NCI-H82 treated with DMSO at 0.1 percent for 48 hours (cell line): Measurements from ENCODE around the gene FAM13A.

ENCODE experiments used
- DNase-seq: peaks from one replicate; lab custom pipeline; 2025; ENCODE audit not compliant: unreplicated experiment; lab: John Stamatoyannopoulos, UW

FAM13A gene

GRCh38 chr4:88729146-88729760, 327.7 kb downstream of the FAM13A start:
- no peak for DNase-seq

GRCh38 chr4:88728146-88728545, 328.8 kb downstream of the FAM13A start:
- no peak for DNase-seq

DNA sequence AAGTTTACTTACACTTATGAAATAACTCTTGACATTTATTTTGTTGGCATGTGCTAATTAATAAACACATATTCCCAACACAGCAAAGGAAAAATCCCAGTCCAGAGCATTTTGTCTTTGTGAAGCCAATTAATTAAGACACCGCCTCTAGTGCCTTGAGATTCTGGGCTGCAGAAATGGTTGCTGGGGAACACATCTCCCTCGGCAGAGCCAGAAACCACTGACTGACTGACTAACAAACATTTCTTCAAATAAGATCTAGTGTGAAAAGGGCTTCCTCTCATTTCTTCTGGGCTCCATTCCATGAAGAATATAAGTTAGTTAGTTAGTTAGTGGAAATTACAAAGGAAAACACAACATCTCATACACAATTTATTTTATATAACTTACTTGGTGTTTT, 331.0 kb downstream of the FAM13A start:
- DNase-seq, result no peak

- DNase-seq, result no peak
These were observed 331.8 kb downstream of the FAM13A start for GRCh38 chr4:88725143-88725542.

DNA sequence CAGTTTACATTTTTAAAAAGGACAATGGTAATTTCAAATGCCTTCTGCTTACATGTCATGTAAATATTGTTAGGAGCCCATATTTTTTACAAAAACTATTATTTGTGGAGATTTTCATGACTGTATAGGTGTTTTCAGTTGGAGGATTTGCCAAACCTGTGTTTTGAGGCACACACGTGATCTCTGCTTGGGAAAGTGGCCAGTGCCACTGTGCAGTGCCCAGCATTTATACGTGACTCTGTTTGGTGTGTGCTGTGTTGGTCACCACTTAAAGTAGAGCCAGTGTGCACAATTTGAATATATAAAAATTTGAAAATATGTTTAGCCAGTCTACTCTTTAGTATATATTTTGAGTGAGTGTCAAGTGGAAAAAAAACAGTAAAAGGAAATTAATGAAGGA, 332.6 kb downstream of the FAM13A start:
- no peak for DNase-seq

DNA sequence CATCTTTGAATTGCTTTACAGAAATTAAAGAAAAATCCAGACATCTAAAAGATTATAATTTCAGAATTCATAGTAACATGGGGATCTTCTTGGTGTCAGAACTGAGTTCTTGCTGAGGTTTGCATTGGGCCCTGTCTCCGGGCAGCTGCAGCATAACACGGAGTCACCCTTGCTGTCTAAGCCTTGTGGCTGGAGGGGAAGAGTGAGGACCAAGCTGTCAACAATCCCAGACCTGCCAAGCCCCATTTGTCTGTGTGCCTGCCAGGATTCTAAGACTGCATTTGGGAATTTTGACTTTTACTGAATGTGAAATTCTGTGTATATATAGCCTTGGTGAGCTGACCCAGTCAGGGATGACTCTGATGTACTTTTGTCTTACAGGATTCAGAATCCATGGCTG, 334.2 kb downstream of the FAM13A start:
- DNase-seq, result no peak

- no peak for DNase-seq
These were observed 334.7 kb downstream of the FAM13A start for GRCh38 chr4:88722276-88722780.

- DNase-seq, result peak; percentile 78
These were observed 336.2 kb downstream of the FAM13A start for GRCh38 chr4:88720451-88721428.

DNA sequence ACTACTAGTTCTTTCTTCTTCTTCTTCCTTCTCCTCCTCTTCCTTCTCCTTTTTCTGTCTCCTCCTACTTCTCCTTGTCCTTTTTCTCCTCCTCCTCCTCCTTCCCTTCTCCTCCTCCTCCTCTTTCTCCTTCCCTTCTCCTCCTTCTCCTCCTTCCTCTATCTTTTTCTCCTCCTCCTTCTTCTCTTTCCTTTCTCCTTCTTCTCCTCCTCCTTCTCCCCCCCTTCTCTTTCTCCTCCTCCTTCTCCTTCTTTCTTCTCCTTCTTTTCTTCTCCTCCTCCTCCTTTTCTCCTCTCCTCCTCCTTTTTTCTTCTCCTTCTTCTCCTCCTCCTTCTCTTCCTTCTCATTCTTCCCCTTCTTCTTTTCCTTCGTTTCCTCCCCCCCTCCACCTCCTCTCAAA, 337.6 kb downstream of the FAM13A start:
- DNase-seq, result no peak

DNA sequence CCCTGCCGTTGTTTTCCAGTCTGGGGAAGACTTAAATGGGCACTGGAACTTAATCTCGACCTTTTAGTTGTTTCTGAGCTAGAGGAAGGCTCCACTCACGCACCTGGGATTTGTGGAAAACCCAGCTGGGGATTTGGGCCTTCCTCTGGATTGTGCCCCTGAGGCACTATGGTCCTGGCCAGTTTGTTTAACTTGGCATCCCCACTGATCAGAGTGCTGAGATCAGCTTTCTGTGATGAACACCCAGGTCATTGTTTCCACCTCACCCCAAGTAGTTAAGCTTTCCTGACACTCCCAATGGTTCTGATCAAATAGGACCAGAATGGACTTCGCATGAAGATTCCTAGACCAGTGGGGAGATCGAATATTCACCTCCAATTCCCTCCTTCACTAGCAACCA, 338.9 kb downstream of the FAM13A start:
- no peak for DNase-seq

GRCh38 chr4:88713782-88714181, 343.2 kb downstream of the FAM13A start:
- no peak for DNase-seq

DNA sequence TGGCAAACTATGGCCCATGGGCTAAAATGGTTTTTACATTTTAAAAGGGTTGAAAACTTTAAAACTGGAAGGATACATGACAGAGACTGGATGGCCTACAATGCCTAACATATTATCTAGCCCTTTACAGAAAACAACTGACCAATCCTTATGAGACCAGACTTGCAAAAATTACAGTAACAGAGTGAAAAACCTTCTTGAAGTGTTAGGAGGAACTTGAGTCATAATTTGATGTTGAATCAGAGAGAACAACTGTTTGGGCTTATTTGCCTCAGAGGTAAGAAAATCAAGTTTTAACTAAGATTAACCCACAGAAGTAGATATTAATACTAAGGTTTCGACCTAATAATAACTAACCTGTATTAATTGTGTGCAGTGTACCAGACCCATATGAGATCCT, 347.0 kb downstream of the FAM13A start:
- no peak for DNase-seq

DNA sequence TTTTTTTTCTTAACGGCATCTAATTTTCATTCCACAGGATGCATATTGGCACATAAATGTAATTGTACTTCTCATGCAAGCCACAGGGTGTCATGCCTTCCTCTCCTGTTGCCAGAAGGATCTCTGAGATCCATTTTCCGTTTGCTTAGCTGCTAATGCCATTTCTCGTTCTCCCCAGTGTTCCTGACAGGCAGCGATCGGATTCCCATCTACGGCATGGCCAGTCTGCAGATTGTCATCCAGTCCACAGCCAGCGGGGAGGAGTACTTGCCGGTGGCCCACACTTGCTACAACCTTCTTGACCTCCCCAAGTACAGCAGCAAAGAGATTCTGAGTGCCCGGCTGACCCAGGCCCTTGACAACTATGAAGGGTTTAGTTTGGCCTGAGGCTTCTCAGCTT, 350.4 kb downstream of the FAM13A start:
- no peak for DNase-seq

- DNase-seq, result no peak
These were observed 351.0 kb downstream of the FAM13A start for GRCh38 chr4:88705805-88706492.

GRCh38 chr4:88705223-88705622, 351.8 kb downstream of the FAM13A start:
- DNase-seq, result no peak

DNA sequence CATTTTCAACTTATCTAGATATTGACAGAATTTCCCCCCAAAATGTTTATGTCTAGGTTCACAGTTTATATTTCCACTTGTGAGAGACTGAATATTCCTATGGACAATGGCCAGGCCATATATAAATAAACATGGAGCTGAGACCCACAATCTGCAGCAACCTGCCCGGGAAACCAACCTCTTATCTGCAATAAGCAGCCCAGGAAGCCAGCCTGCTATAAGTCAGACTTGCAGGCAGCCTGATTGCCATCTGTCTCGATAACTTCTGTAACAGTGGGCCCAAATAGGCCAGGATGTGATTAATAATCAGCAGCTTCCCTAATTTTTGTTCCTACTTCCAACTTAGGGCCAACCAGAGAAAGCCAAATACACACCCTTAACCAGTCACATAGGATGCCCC, 354.2 kb downstream of the FAM13A start:
- DNase-seq, result no peak

DNA sequence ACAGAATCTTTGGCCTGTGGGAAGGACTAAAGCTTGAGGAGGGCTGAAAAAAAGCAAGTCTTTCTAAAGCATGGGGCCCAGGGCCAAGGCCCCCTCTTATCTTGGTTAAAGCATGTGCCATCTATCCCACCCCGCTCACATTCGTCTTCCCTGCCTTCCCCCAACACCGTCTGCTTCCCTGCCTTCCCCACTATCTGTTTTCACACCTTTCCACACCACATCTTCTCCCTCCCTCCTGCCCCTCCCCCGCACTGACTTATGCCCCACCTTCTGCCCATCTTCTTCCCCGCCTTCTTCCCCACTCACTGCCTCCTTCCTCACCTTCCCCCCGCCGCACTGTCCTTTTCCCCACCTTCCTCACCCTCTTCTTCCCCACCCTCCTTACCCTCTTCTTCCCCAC, 358.5 kb downstream of the FAM13A start:
- no peak for DNase-seq

- DNase-seq, result no peak
These were observed 359.2 kb downstream of the FAM13A start, which contains the start of gene NAP1L5 for GRCh38 chr4:88697588-88698329. NAP1L5 (minus strand) TSS chr4:88697829; CDS start chr4:88697754, 75 bp downstream.

GRCh38 chr4:88697141-88697540, 359.8 kb downstream of the FAM13A start:
- no peak for DNase-seq

GRCh38 chr4:88696630-88697029, 360.4 kb downstream of the FAM13A start:
- no peak for DNase-seq

DNA sequence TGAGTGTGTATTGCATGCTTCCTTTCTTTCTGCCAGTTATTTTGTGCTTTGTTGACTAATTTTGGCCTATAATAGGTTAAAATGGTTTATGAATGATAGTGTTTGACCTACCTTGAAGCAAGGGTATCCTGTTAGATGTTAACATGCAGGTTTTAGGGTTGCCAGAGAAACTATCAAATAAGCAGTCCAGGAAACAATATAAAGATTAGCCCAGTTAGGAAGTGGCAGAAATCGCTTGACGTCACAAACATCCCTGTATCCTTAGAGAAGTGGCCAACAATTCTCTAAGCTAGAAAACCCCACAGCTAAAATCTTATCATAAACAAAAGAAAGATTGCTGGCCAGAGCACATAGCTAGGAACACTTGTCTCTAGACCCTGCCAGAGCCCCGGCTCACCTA, 363.2 kb downstream of the FAM13A start:
- DNase-seq, result no peak
